ENCODE results near the gene OR6B2.
"Not testable (repeated sequence)": the region's sequence is repeated elsewhere in the genome, so short reads cannot be mapped to it uniquely, and the experiment has no call there.

Gene OR6B2

DNA sequence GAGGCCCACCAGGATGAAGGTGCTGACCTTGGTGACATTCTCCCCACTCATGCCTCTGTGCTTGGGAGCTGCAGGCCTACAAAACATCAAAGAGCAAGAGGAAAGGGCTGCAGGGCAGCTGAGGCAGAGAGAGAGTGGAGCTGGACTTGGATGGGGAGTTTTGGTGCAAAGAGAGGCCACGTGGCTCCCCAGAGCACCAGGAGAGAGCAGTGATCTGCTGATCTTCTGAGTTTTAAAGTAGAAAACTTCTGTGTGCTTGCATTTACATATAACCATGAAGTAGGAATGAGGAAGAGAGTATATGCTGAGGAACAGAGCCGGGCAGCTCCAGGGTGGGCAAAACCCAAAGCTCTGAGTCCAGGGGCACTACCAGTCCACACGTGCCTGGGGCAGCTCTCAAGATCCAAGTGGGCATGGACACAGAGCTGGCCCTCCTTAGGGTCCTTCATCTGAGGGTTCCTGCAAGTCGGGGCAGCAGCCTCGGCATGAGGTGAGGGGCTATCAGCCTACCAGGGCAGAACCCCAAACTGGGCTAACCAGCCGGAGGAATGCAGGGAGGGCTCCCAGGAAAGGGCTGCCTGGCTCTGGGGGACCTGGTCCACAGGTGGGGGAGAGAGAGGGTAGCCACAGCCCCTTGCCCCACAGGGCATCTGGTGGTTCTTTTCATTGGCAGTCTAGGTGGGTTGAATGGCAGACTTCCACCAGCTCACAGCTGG lies at the start of gene OR6B2:
OR6B2 (minus strand) TSS at position 51 of the 716 bp plus-strand sequence; CDS start at position 51, 0 bp downstream.
- DNase-seq (ENCODE audit: low read depth), result no peak

DNA sequence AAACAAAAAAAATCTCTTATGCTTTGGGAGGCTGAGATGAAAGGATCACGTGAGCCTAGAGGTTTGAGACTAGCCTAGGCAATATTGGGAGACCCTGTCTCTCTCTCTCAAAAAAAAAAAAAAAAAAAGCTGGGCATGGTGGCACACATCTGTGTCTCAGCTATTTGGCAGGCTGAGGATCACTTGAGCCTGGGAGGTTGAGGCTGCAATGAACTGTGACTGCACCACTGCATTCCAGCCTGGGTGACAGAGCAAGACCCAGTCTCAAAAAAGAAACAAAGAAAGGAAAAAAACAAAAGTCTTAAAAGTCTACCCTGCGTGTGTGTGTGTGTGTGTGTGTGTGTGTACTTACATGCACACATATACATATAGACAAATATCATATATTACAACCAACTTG lies 48.4 kb upstream of the OR6B2 start:
- no peak for DNase-seq (ENCODE audit: low read depth)

DNA sequence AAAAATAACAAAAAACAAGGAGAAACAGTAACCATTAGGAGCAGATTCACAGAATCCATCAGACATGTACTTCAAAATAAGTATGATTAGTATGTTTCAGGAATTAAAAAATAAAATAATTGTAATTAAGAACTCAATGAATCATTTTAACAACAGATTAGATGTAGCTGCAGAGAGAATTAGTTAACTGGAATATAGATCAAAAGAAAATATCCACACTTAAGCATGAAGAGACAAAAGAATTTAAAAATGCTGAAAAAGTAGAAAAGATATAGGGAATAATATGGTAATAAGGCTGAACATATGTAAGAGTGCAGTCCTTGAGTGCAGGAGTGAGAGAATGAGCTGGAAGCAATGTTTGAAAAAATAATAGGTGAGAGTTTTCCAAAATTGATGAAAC lies 47.2 kb upstream of the OR6B2 start:
- DNase-seq (ENCODE audit: low read depth), result no peak

DNA sequence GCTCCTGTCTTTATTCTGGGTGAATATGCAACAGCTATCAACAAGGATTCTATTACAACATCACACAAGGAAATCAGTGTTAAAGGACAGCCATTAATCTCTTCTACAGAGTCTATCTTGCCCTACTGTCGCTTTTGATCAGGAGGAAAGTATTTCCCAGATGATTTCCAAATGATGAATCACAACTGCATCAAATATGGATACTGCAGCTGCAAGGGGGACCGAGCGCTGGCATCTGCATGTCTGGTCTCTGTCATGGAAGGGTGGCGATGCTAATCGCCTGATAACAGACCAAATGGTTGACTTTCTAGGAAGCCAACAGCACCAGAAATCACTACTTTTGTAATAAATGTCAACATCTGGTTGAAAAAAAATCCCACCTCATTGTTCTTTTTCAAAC lies 44.3 kb upstream of the OR6B2 start:
- DNase-seq (ENCODE audit: low read depth), result no peak

DNA sequence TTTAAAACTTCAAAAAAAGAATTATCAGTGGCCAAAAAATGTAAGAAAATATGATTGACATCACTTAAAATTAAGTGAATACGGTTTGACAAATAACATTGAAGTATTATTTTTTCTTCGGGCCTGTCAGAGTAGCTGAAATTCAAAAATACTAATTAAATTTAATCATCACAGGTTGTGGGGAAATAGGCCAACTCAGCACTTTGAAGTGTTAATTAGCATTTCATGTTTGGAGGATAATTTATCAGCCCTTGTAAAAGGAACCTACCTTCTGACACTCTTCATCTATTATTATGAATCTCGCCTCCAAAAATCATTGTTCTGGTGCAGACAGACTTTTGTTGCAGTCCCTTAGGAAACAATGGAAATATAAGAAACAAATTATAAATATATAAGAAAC lies 40.7 kb upstream of the OR6B2 start:
- no peak for DNase-seq (ENCODE audit: low read depth)

DNA sequence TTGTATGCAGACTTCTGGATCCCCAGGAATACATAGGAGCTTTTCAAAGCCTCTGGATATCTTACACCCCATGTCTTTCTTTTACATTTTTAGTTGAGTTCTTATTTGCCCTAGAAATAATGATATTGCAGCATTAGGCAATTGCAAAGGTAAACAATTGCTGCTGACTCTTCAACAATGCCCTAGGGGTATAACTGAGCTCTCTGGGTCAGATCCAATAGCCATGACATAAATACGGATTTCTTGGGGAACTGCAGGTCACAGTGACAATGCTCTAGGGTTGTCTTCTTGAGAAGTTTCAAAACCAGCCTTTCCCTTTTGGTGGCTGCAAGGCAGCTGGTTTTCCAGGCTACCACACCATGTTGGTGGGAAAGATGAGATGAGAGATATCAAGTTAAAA lies 39.6 kb upstream of the OR6B2 start:
- no peak for DNase-seq (ENCODE audit: low read depth)

DNA sequence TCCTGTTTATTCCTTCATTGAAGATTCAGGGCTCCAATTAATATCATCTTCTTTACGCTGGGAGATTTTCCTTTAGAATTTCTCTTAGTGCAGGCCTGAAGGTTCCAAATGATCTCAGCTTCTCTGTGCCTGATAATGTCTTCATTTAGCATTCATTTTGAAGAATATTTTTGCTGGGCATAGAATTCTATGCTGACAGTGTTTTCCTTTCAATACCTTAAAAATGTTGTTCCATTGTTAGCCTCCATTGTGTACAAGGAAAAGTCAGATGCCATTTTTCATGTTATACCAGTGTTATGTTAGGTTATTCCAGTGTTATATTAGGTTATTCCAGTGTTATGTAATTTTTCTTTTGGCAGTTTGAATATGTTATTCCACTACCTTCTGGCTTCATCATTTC lies 38.0 kb upstream of the OR6B2 start:
- DNase-seq (ENCODE audit: low read depth), result no peak

DNA sequence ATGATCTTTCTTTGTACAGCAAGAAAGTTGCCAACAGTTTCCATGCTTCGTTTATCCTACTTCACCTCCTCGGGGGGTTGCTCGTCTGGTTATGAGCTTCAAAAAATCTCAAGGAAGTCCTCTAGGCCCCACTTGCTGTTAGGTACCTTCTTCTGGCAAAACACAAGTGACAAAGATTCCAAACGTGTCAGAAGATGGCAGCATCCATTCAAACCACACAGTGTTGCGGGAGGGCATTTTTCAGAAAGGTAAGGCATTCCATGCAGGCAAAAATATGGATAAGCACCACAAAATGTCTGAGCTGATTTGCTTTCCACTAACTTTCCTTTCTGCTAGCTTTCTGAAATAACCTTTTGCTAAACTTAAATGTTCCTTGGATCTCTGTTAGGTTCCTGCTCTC lies 36.3 kb upstream of the OR6B2 start:
- no peak for DNase-seq (ENCODE audit: low read depth)

DNA sequence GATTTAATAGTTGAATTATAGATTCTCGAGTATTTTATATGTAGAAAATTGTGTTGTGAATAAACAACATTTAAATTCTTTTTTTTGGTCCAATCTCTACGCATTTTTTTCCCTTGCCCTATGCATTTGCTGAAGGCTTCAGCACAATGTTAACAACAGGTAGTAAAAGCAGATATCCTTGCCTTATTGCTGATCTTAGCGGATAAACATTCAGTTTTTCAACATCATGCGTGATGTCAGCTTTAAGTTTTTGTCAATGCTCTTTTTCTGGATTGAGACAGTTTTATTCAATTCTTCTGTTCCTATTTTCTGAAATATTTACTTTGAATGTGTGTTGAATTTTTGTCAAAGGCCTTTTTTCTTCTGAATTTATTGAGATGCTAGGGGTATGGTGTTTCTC lies 34.7 kb upstream of the OR6B2 start:
- DNase-seq (ENCODE audit: low read depth), result no peak

DNA sequence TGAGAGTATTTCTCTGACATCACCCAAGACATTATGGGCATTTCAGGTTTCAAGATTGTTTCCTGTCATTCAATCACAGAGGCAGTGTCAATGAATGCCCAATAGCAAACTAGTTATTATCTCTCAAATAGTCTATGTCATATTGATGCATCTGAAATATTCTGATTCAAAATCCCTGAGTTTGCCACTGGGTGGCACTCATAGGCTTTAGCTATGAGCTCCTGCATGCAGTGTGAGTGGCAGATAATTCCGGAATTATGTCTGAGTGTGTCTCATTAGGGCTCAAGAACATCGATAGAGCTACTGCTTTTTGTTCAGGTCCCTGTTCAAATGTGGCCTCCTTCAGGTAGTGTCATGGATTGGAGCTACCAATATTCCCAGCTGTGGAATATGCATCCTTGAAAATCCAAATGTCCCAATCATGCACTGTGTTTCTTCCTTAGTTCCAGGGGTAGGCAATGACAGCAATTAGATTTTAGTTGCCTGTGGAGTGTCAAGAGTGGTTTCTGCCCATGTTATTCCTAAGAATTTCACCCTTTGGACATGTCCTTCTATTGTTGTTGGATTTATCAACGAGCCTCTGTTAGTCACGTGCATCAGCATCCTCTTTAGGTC lies 30.9 kb upstream of the OR6B2 start:
- peak; percentile 35 for DNase-seq (ENCODE audit: low read depth)

DNA sequence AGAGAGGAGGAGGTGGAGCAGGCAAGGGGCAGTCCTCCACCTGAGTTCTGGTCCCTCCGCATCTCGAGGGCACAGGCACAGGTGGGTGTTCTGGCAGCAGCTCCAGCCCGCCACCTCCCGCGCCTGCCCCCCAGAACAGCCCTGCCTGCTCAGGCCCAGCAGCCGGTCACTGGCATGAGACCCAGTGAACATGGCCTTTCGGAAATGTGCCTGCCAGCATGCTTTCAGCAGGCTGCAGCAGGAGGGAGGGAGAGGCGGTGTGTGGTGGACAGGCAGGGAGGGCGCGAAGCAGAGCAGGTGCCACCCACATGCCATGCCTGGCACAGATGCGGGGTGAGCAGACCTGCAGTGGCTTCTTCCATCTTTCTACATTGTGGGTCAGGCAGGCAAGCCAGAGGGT lies 26.4 kb upstream of the OR6B2 start:
- no peak for DNase-seq (ENCODE audit: low read depth)

DNA sequence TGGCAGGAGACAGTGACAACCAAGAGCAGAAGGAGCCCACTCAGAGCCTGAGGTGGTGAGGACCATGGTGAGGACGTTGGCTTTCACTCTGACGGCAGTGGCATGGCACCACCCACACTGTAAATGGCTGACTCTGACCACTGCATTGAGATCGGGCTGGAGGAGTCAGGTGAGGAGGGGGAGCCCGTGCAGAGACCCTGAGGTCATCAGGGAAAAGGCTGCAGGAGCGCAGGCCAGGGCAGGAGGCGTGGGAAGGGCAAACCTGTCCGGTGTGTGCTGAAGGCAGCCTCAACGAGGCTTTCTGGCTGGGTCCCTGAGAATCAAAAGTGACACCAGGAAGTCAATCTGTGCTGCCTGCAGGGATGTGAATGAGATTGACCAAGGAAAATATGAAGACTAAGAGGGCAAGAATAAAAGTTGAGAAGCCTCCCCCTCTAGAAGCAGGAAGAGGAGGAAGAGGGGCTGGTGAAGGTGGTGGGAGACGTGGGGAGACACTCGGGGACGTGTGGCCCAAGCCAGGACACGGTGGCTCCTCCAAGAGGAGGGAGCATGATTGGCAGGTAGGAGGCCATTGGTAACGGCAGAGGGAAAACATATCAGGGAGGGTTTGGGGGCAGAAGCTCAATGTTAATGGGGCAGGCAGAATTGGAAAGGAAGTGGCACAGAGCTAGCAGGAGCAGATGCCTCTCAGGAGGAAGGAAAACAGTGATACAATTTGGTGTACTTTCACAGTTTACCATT lies 25.1 kb upstream of the OR6B2 start:
- no peak for DNase-seq (ENCODE audit: low read depth)

DNA sequence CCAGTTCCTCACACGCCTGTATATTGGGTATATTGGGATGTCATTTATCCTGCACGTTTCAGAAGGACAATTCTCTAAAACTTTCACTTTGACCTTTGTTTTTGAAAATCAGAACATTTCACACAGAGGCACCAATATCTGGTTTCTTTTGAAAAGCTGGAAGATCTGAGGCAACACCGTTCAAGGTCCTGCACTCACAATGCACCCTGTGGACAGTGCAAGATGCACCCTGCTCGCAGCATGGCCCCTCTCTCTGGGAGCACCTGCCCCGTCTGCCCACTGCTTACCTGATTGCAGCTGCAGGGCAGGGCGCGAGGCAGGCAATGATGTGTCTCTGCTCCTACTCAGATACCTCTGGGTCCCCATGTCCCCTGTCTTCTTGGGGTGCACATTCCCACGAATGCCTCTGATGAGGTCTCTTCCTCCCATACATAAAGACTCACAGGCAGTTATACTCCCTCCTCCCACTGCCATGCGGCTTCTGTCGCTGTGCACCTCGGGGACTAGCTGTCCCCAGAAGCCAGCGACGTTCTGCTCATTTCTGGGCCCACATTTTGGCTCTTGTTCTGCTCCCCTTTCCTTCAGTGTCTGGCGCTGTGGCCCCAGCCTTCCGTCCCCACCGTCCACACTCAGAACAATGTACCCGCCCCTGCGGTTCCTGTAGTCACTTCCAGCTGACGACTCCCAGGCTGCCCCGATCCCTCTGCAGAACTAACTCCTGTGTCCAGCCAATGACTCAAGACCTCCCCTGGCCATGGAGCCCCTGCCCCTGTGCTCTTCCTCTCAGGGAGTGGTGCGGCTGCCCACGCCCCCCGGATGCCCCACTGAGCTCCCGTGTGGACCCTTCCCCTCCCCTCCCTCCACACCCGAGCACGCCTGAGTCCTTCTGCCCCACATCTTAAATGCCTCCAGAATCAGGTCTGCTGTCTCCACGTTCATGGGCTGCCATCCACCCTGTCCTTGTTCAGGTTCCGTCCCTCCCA lies 23.2 kb upstream of the OR6B2 start, which contains the start of gene OR6B3:
OR6B3 (minus strand) TSS at position 349 of the 983 bp plus-strand sequence.
- no peak for DNase-seq (ENCODE audit: low read depth)

DNA sequence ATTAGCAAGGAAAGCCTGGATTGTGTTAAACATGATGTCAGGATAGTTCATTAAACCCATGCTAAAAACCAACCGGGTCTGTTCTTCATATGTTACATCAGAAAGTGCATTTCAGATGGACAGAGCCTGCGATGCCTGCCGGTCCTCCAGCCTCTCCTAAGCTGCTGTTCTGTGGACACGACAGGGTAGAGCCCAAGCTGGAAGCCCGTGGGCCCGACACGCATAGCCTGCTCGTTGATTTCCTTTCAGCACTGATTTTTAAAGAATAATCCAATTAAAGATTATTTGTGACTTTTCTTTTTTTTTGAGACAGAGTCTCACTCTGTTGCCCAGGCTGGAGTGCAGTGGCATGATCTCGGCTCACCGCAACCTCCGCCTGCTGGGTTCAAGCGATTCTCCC lies 22.3 kb upstream of the OR6B2 start:
- no peak for DNase-seq (ENCODE audit: low read depth)

DNA sequence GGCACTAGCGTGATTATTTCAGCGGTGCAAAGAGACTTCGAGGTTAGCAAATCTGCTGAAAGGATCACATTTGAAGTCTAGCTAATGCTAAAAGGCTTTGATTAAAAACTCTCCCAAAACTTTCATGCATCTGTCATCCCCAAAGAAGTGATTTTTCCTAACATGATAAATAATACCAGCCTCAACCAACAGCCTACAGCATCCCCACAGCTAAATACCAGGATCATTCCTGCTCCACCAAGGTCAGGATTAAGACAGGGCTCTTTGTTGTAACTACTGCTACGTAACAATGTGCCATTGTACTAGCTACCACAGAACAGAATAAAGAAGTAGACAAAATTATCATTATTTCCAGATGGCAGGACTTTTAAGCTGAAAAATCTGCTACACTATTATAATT lies 21.5 kb upstream of the OR6B2 start:
- DNase-seq (ENCODE audit: low read depth), result no peak

DNA sequence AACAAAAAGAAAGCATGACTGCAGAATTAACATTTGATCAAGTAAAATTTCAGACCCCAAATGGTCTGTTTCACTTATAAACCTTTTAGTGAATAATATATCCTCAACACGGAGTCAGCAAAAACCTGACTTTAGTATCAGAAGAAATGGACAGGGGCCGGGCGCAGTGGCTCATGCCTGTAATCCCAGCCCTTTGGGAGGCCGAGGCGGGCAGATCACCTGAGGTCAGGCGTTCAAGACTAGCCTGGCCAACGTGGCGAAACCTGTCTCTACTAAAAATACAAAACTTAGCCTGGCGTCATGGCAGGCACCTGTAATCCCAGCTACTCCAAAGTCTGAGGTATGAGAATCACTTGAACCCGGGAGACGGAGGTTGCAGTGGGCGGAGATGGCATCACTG lies 20.0 kb upstream of the OR6B2 start:
- DNase-seq (ENCODE audit: low read depth), result no peak

DNA sequence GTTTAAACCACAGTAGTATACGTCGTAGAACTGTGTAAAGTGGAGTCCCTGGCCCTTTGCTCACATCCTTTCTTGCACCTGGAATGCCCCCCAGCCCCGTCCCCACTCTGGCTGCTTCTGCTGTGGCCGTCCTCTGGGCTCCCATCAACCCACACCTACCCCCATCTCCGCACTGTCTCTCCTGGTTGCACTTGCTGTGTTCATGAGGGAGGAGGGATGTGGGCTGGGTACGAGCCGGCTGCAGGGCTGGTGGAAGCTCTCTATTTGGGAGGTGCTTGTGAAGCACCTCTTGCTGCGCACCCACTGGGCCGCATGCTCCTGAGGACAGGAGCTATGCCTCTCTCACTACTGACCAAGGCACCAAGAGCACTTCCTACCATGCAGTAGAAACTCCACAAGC lies 18.0 kb upstream of the OR6B2 start:
- DNase-seq (ENCODE audit: low read depth), result no peak

DNA sequence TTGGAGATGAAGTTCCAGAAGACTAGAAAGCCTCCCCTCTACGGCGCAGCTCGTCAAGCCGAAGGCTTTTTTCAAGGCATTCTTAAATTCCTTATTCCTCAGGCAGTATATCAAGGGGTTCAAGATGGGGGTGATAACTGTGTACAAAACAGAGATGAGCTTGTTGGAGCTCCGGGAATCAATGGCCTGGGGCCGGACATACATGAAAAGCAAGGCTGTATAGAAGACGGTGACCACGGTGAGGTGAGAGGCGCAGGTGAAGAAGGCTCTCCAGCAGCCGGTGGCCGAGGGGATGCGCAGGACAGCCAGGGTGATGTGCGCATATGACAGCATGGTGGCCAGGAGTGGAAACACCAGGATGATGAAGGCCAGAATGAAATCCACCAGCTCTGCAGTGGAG lies 14.9 kb upstream of the OR6B2 start:
- no peak for DNase-seq (ENCODE audit: low read depth)

DNA sequence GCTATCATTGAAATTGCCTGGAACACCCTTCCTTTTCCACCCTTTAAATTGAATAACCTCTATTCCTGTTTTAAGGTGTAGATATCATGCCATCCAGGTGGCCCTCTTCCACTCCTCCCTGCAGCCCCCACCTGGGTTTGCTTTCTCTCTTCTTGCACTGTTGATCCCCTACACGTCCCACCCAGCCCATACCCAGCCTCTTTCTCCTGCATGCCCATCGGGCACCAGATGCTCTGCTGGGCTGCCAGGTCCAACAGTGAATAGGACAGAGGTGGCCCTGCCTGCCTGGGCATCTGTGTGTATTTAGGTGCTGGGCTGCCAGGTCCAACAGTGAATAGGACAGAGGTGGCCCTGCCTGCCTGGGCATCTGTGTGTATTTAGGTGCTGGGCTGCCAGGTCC lies 13.9 kb upstream of the OR6B2 start:
- DNase-seq (ENCODE audit: low read depth), result not testable (repeated sequence)

DNA sequence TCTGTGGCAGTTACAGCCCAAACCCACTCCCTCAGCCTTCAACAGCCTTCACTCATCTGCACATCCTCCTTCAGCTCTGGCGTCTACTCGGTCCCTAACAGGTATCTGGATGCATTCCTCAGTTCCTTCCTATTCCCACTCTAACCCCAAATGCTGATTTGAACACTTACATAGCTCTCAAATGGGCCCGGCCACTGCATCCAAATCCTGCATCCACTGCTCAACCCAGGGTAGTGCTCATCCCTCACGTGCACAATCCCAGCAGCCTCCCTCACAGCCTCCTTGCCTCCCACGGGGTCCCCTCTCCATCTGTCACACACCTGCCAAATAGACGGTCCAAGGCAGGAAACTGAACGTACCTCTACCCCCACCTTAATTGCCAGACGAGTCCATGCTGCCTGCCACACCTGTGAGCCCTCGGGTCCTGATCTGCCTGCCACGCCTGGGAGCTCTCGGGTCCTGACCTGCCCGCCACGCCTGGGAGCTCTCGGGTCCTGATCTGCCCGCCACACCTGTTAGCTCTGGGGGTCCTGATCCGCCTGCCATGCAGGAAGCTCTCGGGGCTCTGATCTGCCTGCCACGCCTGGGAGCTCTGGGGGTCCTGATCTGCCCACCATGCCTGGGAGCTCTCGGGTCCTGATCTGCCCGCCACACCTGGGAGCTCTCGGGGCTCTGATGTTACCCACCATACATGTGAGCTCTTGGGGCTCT lies 13.2 kb upstream of the OR6B2 start:
- DNase-seq (ENCODE audit: low read depth), result no peak

DNA sequence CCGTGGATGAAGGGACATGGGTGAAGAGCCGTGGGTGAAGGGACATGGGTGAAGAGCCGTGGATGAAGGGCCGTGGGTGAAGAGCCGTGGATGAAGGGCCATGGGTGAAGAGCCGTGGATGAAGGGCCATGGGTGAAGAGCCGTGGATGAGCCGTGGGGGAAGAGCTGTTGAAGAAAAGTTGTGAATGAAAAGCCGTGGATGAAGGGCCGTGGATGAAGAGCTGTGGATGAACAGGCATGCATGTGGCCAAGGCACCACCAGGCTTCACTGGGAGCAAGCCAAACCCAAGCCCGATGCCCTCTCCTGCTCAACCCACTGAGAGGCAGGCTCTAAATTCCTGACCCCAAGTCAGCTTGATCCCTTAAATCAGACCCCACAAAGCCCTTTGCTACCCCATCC lies 12.5 kb upstream of the OR6B2 start:
- no peak for DNase-seq (ENCODE audit: low read depth)

All from stromal cell of bone marrow (primary cell).